NCI-H345 treated with DMSO at 0.1 percent for 48 hours (cell line): ENCODE data around the gene SLC35F4.

ENCODE experiments used
- DNase-seq: peaks from one replicate; lab custom pipeline; 2025; ENCODE audit not compliant: unreplicated experiment; lab: John Stamatoyannopoulos, UW

The SLC35F4 gene

GRCh38 chr14:57549016-57549564, 316.8 kb downstream of the SLC35F4 start:
- no peak for DNase-seq

GRCh38 chr14:57547131-57547530, 318.8 kb downstream of the SLC35F4 start:
- no peak for DNase-seq

- no peak for DNase-seq
Measured at GRCh38 chr14:57533214-57533613, 332.7 kb downstream of the SLC35F4 start.

- DNase-seq, result no peak
Measured at GRCh38 chr14:57530571-57530970, 335.3 kb downstream of the SLC35F4 start.

GRCh38 chr14:57526942-57527341, 338.9 kb downstream of the SLC35F4 start:
- DNase-seq, result no peak

DNA sequence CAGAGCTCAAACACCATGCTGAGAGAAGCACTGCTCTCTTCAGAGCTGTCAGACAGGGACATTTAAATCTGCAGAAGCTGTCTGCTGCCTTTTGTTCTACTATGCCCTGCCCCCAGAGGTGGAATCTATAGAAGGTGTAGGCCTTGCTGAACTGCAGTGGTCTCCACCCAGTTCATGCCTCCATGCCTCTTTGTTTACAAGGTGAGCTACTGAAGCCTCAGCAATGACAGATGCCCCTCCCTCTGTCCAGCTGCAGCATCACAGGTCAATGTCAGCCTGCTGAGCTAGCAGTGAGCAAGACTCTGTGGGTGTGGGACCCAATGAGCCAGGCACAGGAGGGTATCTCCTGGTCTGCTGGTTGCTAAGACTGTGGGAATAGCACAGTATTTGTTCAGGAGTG, 346.8 kb downstream of the SLC35F4 start:
- no peak for DNase-seq
